Suprapubic skin (tissue), 4 donors: ENCODE results near the gene SPATA32.

ENCODE experiments used
- CTCF ChIP-seq, 2 donors: fragments of 200-600 bp in 1 of 2; fragments of 450-650 bp in 1 of 2; sonication (generic) in 1 of 2; IDR thresholded peaks; one replicate each; pipeline ENCODE4 v1.5.1; 2016 to 2019; ENCODE audit warnings: antibody characterized with exemption in 2 of 2, mild to moderate bottlenecking in 1 of 2, moderate library complexity in 1 of 2
- EP300 ChIP-seq: sonication (generic); formaldehyde crosslinking; IDR thresholded peaks from one replicate; pipeline ENCODE4 v1.6.1; 2017; ENCODE audit warnings: antibody characterized with exemption
- POLR2A ChIP-seq, 2 donors: fragments of 450-650 bp; IDR thresholded peaks; one replicate each; pipeline ENCODE4 v1.6.1; 2017; ENCODE audit warnings: antibody characterized with exemption in 2 of 2, mild to moderate bottlenecking in 2 of 2, moderate library complexity in 2 of 2
- POLR2AphosphoS5 ChIP-seq, 3 donors: sonication (generic); formaldehyde crosslinking; IDR thresholded peaks; one replicate each; pipeline ENCODE4 v1.6.1; 2017; ENCODE audit warnings: antibody characterized with exemption in 3 of 3

- TF ChIP-seq CTCF (IDR thresholded peaks at IDR 0.05), result no peak
- TF ChIP-seq POLR2A (IDR thresholded peaks at IDR 0.05), result no peak
- TF ChIP-seq EP300, result no peak
- no peak for TF ChIP-seq POLR2AphosphoS5 (IDR thresholded peaks at IDR 0.05)
Measured at GRCh38 chr17:45230410-45230786, 31.5 kb downstream of the SPATA32 start.
